Ishikawa (cell line): ENCODE data around the gene TXLNG.

ENCODE experiments used
- CEBPB ChIP-seq: IDR thresholded peaks from 2 replicates; pipeline ENCODE4 v1.6.1; 2012
- CREB1 ChIP-seq: IDR thresholded peaks from 2 replicates; pipeline ENCODE4 v1.6.1; 2012; ENCODE audit warnings: low read depth
- EGR1 ChIP-seq: IDR thresholded peaks from 2 replicates; pipeline ENCODE4 v1.6.1; 2012
- EP300 ChIP-seq: IDR thresholded peaks from 2 replicates; pipeline ENCODE4 v1.6.1; 2012; ENCODE audit warnings: borderline replicate concordance
- FOXM1 ChIP-seq: IDR thresholded peaks from 2 replicates; pipeline ENCODE4 v1.6.1; 2012; ENCODE audit warnings: low read depth, borderline replicate concordance
- MAX ChIP-seq: IDR thresholded peaks from 2 replicates; pipeline ENCODE4 v1.6.1; 2012
- NFIC ChIP-seq: IDR thresholded peaks from 2 replicates; pipeline ENCODE4 v1.6.1; 2012
- RAD21 ChIP-seq: IDR thresholded peaks from 2 replicates; pipeline ENCODE4 v1.6.1; 2012; ENCODE audit warnings: low read depth
- REST ChIP-seq: IDR thresholded peaks from 2 replicates; pipeline ENCODE4 v1.6.1; 2012; ENCODE audit warnings: low read depth, mild to moderate bottlenecking
- TAF1 ChIP-seq: IDR thresholded peaks from 2 replicates; pipeline ENCODE4 v1.6.1; 2012; ENCODE audit warnings: low read depth, mild to moderate bottlenecking
- TCF12 ChIP-seq: IDR thresholded peaks from 2 replicates; pipeline ENCODE4 v1.6.1; 2012; ENCODE audit warnings: low read depth
- TEAD4 ChIP-seq: IDR thresholded peaks from 2 replicates; pipeline ENCODE4 v1.6.1; 2012
- USF1 ChIP-seq: IDR thresholded peaks from 2 replicates; pipeline ENCODE4 v1.6.1; 2012
- YY1 ChIP-seq: IDR thresholded peaks from 2 replicates; pipeline ENCODE4 v1.6.1; 2012; ENCODE audit warnings: low read depth
- ZBTB7A ChIP-seq: IDR thresholded peaks from 2 replicates; pipeline ENCODE4 v1.6.1; 2012; ENCODE audit warnings: low read depth

Gene TXLNG

GRCh38 chrX:16770970-16771482 is 15.2 kb upstream of the TXLNG start:
- no peak for TF ChIP-seq YY1
- no peak for TF ChIP-seq NFIC
- TF ChIP-seq EGR1: no peak
- no peak for TF ChIP-seq CREB1
- no peak for TF ChIP-seq REST

GRCh38 chrX:16771483-16772398 is 14.5 kb upstream of the TXLNG start:
- TF ChIP-seq TAF1: no peak
- TF ChIP-seq YY1: peak; percentile 72

- TF ChIP-seq MAX: no peak
- TF ChIP-seq ZBTB7A: no peak
- TF ChIP-seq REST: no peak
- no peak for TF ChIP-seq CREB1
- TF ChIP-seq TEAD4: no peak
- no peak for TF ChIP-seq FOXM1
- TF ChIP-seq TAF1: no peak
- no peak for TF ChIP-seq NFIC
Measured at GRCh38 chrX:16772460-16772859, 13.8 kb upstream of the TXLNG start.

GRCh38 chrX:16774746-16775145 is 11.5 kb upstream of the TXLNG start:
- no peak for TF ChIP-seq REST
- no peak for TF ChIP-seq EGR1
- TF ChIP-seq YY1: no peak
- no peak for TF ChIP-seq CEBPB
- no peak for TF ChIP-seq USF1
- no peak for TF ChIP-seq RAD21
- TF ChIP-seq TEAD4: no peak
- no peak for TF ChIP-seq TCF12
- TF ChIP-seq TAF1: no peak
- no peak for TF ChIP-seq EP300
- TF ChIP-seq MAX: no peak
- TF ChIP-seq CREB1: no peak
- TF ChIP-seq FOXM1: no peak
- no peak for TF ChIP-seq ZBTB7A
- no peak for TF ChIP-seq NFIC

GRCh38 chrX:16778545-16778944 is 7.7 kb upstream of the TXLNG start:
- no peak for TF ChIP-seq CEBPB
- no peak for TF ChIP-seq EP300
- no peak for TF ChIP-seq REST
- TF ChIP-seq TAF1: no peak
- no peak for TF ChIP-seq TCF12
- TF ChIP-seq MAX: no peak
- TF ChIP-seq RAD21: no peak
- TF ChIP-seq USF1: no peak
- TF ChIP-seq NFIC: no peak
- TF ChIP-seq TEAD4: no peak
- no peak for TF ChIP-seq FOXM1
- TF ChIP-seq CREB1: no peak
- TF ChIP-seq ZBTB7A: no peak
